Neural progenitor cell (in vitro differentiated cells): ENCODE measurements around the gene USP25.

Source experiments
- CTCF ChIP-seq: fragments of 200-600 bp; sonication (generic); IDR thresholded peaks from 2 replicates; pipeline ENCODE4 v1.5.1; 2017; ENCODE audit warnings: antibody characterized with exemption, mild to moderate bottlenecking
- EZH2phosphoT487 ChIP-seq: fragments of 200-600 bp; sonication (generic); IDR thresholded peaks from 2 replicates; pipeline ENCODE4 v1.6.1; 2017; ENCODE audit warnings: antibody characterized with exemption

- TF ChIP-seq CTCF (peak; percentile 71), EZH2phosphoT487 (no peak)
Measured at GRCh38 chr21:15826147-15826780, 96.5 kb downstream of the USP25 start.
